ENCODE results near the gene NOXA1.
"Not testable (repeated sequence)": the region's sequence is repeated elsewhere in the genome, so short reads cannot be mapped to it uniquely, and the experiment has no call there.

Gene NOXA1

DNA sequence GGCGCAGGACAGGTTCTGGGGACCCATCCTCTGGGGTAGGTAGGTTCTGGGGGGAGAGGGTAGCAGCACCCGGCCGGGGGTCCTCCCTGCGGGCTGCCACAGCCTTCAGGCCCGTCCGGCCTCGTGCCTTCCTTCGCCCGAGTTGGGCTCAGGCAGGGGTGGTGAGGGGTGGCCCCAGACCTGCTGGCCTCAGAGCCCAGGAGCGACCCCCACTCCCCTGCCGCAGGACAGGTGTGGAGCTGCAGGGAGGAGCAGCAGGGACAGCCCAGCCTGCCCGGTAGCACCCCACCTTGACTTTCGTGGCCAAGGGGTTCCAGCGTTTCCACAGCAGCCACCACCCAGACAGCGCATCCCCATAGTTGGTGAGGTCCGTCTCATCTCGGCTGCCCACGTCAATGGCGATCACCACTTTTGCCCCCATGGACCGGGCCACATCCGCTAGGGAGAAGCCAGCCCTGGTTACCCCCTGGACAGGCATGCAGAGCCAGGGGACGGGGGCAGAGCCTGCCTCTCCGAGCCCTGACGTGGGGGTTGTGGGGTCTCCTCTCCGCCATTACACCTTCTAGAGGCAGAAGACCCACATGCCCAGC, 39.3 kb downstream of the NOXA1 start:
- DNase-seq (ENCODE audit: insufficient read length, low spot score) (no peak), FAIRE-seq (no peak)

DNA sequence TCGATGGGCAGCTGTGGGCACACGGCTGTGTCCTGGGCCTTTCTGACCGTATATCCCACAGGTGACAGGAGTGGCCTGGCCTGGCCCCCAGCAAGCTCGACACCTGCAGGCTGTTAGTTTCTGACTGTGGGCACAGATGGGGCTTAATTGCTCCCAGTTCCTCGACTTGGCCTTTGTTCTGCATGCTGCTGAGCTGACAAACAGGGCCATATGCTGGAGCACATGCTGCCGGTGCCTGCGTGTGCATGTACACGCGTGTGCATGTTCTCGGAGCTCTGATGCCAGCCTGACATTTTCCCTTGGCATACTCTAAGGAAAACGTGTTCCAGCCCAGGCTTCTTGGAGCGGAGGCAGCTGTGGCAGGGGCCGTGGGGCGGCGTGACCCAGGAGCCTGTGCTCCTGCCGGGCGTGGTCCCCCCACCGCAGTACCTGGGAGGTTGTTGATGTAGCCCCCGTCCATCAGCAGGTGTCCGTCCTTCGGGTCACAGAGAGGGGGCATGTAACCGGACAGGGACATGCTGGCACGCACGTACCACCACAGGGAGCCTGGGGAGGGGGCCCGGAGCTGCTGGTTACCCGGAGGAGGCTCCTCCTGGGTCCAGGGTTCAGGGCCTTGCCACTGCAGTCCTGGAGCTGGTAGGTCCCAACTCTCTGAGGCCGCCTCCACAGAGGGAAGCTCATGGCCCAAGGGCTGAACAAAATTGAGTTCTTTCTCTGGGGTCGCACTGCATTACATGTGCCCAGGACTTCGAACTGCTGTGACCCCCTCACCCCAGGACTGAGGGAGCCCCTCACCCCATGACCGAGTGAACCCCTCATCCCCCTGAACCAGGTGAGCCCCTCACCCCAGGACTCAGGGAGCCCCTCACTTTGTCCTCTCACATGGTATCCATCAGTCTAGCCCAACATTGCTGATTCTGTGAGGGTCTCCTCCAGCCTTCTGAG, 40.1 kb downstream of the NOXA1 start:
- DNase-seq (ENCODE audit: insufficient read length, low spot score): no peak
- FAIRE-seq: no peak

DNA sequence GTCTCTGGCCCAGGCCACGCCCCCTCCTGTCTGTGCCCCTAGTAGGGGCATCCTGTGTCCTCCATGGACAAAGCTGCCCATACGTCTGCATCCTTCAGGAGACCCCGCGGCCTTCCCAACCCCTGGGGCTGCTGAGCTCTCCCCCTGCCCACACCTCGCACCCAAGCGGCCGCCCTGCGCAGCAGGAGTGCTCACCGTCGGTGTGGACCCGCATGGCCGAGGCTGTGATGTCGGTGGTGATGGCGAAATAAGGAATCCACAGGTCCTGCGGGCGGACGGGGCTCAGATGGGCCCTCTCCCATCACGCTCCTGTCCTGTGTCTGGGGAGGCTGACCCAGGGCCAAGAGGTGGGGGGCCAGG, 40.7 kb downstream of the NOXA1 start:
- no peak for FAIRE-seq

DNA sequence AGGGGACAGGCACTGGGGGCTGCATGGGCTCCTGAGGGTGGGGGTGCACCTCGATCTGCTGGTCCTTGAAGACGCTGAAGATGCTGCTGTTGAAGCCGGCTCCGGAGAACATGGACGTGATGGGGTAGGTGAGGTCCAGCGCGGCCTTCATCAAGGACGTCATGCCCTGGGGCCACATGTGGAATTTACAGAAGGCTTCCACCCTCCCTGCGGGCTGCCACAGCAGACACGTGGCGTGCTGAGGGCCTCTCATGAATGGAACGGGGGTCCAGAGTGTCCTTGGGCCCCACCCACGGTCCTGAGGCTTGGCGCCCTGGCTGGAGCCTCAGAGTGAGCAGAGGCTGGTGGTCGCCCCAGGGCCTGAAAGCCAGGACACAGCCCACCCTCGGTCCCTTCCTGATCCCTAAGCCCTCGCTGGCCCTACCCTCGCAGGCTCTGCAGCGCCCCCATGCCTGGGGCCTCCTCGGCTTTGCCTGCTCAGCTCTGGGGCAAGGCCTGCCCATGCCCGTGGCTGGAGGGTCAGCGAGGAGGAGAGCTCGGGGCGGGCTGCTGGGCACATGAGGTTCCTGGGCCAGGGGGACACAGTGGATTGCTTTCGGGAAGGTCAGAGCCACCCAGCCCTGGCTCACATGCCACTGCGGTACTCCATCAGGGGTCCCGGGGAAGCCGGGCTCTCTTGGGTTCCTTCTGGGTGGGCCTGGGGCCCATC, 41.3 kb downstream of the NOXA1 start:
- DNase-seq (ENCODE audit: insufficient read length, low spot score): no peak

More for the DNA sequence above, 40.7 kb downstream of the NOXA1 start:
- DNase-seq (ENCODE audit: insufficient read length, low spot score): no peak

DNA sequence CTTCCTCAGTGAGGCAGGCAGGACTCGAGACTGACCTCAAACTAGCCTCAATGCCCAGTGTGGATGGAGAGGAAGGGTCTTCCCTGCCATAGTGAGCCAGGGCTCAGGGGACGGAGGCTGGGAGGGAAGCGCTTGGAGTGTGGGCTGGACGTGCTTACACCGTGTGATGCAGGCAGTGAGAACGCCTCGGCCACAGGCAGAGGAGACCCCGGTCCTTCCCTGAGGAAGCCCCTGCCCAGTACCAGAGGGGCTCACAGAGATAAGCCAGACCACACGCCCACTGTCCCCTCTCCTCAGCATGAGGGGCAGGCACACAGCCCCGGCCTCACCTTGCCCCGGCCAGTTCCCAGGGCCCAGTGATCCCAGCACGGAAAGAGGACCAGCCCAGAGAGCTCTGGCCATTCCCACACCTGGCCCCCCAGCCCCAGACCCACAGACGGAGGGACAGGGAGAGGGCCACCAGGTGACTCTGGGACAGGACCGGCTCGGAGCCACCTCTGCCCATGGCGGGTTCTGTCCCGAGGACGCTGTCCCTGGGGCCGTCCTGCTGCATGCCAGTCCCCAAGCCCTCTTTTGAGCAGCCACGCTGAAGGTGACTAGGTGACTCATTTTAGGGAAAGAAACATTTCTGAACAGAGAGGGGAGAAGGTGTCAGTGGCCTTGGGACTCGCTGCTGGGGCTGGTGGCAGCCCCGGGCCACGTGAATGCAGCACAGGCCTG, 42.0 kb downstream of the NOXA1 start:
- FAIRE-seq: no peak
- DNase-seq (ENCODE audit: insufficient read length, low spot score): no peak

More for the DNA sequence above, 41.3 kb downstream of the NOXA1 start:
- no peak for FAIRE-seq

DNA sequence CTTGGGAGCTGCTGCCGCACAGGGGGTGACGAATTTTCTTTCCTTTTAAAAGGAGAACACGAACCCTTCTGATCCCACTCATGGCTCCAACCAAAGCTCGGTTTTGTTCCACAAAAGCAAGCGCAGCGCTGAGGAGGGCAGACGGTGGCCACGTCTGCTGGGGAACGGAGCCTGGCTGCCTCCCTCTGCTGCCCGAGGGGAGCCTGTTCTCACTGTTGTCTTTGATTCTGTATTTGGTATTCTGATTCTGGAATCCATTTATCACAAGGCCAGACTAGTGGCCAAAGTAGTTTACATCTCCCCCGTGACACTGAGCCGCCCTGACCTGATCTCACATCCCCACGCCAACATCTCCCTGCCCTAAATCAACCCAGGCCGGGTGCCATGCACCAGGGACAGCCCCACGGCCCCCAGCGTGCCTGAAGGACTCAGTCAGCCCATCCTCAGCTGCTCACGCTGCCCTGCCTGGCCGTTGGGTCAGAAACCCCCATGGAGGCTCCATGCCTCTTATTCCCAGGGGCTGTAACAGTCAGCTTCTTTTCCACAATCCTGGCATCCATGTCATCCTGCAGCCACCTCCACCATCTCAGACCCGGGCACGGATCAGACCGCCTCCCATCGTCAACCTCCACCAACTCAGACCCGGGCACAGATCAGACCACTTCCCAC, 42.7 kb downstream of the NOXA1 start:
- FAIRE-seq: no peak
- DNase-seq (ENCODE audit: insufficient read length, low spot score): no peak

DNA sequence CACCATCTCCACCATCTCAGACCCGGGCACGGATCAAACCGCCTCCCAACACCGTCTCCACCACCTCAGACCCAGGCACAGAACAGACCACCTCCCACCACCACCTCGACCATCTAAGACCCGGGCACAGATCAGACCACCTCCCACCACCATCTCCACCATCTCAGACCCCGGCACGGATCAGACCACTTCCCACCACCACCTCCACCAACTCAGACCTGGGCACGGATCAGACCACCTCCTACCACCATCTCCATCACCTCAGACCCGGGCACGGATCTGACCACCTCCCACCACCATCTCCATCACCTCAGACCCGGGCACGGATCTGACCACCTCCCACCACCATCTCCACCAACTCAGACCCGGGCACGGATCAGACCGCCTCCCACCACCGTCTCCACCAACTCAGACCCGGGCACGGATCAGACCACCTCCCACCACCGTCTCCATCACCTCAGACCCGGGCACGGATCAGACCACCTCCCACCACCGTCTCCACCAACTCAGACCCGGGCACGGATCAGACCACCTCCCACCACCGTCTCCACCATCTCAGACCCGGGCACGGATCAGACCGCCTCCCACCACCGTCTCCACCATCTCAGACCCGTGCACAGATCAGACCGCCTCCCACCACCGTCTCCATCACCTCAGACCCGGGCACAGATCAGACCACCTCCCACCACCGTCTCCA, 43.3 kb downstream of the NOXA1 start:
- FAIRE-seq; DNase-seq (ENCODE audit: insufficient read length, low spot score): not testable (repeated sequence)

DNA sequence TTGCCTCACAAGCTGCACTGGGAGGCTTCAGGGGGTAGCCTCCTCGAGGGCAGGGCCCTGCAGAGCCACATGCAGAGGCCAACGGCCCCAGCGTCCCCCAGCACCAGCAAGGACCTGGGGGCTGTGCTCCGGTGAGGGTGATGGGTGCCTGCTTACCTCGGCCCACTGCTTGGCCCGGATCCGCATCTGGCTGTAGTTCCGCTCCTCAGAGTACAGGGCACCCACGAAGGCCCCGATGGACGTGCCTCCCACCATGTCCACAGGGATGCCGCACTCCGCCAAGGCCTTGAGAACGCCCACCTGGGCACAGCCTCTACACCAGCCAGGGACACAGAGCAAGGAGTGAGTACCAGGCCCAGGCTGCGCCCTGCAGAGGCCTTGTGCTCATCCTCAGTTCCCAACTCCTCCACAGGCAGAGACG, 44.0 kb downstream of the NOXA1 start:
- FAIRE-seq (no peak), DNase-seq (ENCODE audit: insufficient read length, low spot score) (no peak)

DNA sequence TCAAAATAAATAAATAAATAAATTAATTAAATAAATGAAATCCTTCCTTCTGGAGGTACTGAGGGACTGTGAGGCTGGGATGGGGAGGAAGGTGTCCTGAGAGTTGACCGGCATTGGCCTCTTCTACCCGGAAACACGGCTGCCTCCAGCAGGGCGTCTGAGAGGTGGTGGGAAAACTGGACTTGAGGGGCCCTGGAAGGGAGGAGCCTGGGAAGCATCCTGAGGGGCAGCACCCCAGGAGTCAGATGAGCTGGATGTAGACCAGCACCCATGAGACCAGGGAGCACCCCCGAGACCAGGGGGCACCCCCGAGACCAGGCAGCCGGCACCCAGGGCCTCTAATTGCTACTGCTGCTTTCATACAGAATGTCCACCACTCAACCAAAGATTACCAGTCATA, 44.7 kb downstream of the NOXA1 start:
- no peak for DNase-seq (ENCODE audit: insufficient read length, low spot score)

DNA sequence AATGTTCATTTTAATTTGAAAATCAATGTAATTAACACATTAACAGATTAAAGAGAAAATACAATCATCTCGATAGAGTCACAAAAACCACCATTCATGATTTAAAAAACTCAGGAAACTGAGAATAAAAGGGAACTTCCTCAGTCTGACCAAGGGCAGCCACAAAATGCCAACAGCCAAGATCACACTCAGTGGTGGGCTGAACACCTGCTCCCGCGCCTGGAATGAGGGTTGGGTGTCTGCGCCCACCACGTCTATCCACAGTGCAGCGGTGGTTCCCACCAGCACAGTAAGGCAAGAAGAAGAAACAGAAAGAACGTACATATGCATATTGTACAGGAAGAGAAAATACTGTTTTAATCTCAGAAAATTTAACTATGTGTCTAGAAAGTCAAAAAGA, 47.6 kb downstream of the NOXA1 start:
- DNase-seq (ENCODE audit: insufficient read length, low spot score) (no peak), FAIRE-seq (no peak)

More for the DNA sequence above, 44.7 kb downstream of the NOXA1 start:
- no peak for FAIRE-seq

DNA sequence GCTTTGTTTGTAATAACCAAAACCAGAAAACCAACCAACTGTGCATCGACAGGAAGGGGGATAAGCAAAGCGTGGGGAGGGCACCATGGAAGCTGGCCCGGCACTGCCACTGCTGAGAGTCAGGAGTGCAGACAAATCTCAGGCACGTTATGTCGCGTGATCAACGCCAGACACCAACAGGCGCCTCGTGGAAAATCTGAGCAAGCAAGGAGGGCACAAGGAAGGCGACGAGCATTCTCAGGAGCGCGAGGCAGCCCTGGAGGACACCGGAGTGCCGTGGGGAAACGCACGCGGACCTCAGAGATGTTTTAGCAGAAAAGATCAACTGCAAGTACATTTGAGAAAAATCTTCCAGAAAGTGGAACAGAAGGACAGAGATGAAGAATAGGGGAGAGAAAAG, 51.1 kb downstream of the NOXA1 start:
- DNase-seq (ENCODE audit: insufficient read length, low spot score) (no peak), FAIRE-seq (no peak)

DNA sequence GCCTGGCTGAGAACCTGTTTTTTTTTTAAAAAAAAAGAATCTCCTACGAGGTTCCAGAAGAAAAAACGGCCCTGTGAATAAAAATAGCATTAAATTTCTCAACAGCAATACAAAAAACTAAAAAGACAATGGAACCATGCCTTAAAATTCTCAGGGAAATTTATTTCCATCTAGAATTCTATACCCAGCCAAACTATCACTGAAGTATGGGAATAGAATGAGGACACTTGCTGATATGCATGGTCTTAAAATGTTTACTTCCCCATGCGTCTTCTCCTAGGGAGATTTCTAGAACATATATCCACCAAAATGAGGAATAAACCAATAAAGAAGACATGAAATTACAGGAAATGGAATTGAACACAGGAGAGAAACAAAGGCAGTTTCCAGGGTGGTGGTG, 52.5 kb downstream of the NOXA1 start:
- no peak for FAIRE-seq
- no peak for DNase-seq (ENCODE audit: insufficient read length, low spot score)

DNA sequence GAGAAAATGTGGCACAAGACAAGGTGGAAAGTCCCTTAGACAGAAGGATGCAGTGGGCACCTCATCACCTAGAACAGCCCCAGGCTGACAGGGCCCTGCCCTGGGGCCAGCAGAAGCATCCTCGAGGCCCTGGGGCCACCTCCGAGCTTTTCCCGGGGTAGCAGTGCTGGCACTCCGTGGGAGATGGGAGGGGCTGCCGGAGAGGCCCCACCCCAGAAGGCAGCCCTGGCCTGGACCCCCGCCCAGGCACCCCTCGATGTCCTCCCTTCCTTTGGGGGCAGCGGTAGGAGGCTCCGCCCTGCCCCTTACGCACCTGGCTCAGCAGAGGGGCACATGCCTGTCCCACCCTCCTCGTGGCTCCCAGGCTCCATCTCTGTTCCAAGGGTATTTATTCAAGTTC, 53.7 kb downstream of the NOXA1 start:
- FAIRE-seq: no peak
- DNase-seq (ENCODE audit: insufficient read length, low spot score): no peak

DNA sequence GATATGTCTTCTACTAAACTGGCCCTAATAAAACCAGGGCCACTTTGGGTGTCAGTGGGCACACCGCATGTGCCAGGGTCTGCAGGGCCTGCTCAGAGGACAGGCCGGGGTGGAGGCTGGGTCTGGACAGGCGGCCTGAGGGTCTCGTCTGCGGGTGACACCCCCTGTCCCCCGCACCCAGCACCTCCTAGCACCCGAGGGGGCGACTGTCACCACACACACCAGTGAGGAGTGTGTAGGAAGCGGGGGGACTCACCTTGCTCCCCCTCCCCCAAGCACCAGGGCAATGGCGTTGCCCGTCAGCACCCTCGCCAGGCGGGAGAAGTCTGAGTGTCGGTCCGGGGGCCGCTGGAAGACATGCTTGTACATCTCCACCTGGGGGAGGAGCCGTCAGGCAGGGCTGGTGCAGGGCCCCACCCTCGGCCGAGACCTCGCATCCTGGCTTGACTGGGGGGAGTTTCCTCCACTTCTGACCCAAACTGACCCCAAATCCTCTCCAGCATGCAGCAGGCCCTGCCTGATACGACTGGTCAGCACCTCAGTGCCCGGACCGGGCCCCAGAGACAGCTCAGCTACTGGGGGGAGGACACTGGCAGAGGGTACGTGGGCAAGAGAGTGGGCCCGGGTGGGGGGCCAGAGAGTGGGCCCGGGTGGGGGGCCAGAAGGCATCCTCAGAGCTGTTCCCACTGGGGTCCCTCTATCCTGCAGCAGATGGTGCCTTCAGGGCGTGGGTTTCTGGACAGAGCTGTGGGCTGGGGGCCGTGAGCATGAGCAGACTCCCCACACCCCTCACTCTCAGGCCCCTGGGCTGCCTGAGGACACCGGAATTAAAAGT, 54.8 kb downstream of the NOXA1 start:
- DNase-seq (ENCODE audit: insufficient read length, low spot score) (no peak), FAIRE-seq (no peak)

DNA sequence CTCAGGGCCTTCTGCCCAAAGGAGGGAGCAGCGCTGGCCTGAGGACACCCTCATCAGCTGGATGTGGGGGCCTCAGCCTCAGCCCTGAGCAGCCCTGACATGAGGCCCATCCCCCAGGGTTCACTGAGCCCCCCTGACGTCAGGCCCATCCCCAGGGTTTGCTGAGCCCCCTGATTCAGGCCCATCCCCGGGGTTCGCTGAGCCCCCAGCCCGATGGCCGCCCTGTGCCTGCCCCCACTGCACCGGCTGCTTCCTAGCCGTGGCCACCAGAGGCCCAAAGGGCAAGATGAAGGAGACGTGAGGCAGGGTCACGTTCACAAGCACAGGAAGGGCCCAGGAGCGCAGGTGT, 55.4 kb downstream of the NOXA1 start:
- DNase-seq (ENCODE audit: insufficient read length, low spot score) (no peak), FAIRE-seq (no peak)

DNA sequence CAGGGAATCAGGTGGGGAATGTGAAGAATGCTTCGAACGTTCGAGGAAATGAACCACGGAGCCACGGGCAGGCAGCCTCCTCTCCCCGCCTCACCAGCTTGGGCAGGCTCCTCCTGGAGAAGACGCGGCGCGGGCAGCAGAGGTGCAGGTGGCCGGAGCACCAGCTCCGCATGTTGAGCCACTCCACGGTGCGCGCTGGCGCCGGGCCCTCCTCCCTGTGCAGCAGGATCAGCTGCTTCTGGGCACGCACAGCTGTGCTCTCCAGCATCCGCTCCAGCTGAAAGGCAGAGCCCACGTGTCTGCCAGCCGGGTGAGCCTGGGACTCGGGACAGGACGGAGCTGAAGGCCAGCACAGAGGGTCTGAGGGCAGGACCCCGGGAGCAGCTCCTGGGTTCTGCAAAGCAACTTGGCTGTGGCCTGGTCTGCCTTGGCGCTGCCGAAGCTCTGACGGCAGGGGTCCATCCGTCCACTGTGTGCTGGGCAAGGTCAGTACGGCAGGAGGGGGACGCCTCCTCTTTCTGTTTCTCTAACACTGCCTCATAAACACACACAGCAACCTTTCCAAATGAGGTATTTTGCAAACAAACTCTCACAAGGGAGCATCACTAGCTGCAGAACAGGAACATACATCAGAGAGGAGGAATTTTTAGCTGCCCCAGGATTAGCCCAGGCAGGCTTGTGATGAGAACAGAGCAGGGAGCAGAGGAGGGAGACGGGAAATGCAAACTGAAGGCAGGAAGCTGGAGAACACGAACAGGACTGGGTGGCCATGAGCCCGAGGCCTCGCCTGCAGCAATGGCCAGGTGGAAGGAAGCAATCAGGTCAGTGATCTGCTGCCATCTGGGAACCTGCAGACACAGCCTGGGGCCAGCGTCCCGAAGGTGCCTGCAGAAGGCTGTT, 56.0 kb downstream of the NOXA1 start:
- no peak for DNase-seq (ENCODE audit: insufficient read length, low spot score)

DNA sequence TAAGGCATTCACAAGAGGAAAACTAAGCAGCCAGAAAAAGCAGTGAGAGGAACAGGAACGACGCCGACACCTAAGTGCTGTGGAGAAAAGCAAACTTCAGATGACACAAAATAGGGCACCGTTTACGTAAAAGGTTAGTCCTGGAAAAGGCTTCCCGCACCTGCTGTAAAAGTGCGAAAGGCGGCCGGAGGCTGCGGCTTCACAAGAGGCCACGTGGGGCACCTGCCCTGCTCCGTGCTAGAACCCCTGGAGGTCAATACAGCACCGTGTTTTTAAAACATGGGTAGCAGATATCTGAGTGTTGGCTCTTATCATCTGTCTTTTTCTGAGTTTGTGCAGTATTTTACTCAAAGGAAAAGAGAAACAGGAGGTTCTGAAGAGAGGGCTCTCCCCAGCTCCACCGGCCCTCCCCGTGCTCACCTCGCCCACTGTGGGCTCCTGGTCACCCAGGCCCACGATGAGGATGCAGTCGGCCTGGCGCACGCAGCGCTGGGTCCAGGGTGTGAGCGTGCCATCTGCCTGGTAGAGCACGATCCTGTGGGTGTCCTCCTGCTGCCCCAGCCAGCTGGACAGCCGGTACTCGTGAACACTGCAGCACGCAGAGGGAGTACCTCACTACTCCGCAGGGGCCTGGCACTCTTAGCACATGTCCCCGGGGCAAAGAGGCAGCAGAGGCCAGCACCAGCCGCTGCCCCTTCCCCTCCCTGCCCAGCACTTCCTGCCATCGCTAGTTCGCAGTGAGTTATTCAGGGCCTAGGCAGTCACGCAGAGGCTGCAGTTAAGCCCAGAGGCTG, 56.9 kb downstream of the NOXA1 start:
- no peak for FAIRE-seq
- DNase-seq (ENCODE audit: insufficient read length, low spot score): no peak

More for the DNA sequence above, 56.0 kb downstream of the NOXA1 start:
- FAIRE-seq: no peak

Data from HTR-8/SVneo (cell line).